ENCODE results near the gene SGCA. TPM values are rescaled to one million over a fixed set of nuclear protein-coding genes. Genes with fewer than 3 reads are reported as not detected.

SGCA gene
- polyA plus RNA-seq, 3 donors = 1.3 to 1.7 (median 1.5) TPM

DNA sequence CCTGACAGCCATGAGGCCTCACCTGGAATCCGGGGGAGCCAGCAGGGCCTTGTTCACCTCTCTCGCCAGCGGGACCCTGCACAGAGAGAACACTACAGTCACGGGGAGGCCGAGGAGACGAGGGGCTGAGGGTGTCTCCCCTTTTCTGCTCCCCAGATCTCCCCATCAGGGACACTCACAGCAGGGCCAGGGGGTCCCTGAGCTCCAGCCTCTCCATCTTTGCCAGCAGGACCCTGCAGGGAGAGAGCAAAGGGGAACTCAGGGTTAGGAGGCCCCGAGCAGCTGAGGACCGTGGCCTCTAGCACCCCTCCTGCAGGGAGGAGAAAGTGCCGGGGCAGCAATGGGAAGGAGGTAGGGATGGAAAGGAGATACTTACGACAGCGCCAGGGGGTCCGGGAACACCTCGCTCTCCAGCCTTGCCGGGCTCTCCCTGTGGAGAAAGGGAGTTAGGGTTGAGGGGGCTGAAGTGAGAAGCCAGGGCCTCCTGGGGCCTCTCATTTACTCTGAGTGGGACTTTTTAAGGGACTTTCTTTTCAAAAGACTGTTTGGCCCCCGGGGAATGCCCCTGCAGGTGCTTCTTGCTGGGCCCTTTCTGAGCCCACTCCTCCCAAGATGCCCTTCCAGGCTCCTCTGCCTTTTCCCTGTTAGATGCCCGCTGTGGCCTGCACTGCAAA, 26.9 kb downstream of the SGCA start:
- no peak for DNase-seq

DNA sequence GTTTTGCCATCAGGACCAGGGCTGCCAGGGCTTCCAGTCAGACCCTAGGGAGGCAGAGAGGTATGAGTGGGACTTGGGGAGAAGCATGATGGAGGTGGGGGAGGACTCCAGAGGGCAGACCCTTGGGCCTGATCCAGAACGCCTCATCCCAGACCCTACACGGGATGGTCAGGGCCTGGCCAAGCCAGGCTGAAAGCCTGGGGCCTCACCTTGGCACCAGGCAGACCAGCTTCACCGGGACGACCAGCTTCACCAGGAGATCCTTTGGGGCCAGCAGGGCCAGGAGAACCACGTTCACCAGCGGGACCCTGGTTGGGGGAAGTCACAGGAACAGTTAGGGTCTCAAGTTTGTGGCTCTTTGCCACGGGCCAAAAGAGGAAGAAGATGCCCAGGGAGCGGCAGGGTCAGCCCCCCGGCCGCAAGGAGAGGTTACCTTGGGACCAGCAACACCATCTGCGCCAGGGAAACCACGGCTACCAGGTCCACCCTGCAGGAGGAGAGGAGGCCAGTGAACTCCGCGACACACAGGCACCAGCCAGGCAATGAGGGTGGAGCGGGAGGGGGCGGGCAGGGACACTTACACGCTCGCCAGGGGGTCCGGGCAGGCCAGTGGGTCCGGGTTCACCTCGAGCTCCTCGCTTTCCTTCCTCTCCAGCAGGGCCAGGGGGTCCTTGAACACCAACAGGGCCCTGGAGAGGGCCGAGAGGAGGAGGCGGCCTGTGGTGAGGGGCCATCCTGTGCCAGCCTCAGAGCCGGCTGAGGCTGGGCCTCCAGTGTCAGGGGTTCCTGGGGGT, 28.5 kb downstream of the SGCA start:
- DNase-seq = no peak

DNA sequence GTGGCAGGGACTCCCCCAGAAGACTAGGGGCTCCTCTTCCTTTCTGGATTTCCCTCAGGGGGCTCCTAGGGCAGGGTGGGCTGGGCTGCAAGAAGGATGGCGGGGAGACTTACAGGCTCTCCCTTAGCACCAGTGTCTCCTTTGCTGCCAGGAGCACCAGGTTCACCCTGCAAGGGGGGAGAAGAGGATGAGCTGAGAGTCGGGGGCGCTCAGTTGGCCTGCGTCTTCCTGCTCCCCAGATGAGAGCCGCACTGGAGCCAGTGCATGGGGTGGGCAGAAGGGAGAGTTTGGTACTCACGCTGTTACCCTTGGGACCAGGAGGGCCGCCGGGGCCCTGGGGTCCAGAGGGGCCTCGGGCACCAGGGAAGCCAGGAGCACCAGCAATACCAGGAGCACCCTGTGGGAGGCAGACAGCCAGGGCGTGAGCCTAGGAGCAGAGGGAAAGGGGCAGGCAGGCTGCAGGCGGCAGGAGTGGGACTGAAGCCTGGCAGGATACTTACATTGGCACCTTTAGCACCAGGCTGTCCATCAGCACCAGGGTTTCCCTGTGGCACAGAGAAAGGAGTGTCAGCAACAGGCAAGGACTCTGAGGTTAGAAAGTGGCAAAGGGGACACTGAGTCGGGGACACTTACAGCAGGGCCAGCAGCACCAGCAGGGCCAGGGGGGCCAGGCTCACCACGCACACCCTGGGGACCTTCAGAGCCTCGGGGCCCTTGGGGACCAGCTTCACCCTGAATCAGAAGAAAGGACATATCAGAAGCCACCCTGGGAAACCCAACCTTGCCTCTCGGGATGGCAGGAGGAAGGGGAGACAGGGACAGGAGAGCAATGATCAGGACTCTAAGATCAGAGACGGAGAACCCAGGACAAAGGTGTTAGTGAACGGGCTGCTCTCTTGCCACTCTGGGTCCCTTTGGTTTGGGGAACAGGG, 29.4 kb downstream of the SGCA start:
- DNase-seq = no peak

DNA sequence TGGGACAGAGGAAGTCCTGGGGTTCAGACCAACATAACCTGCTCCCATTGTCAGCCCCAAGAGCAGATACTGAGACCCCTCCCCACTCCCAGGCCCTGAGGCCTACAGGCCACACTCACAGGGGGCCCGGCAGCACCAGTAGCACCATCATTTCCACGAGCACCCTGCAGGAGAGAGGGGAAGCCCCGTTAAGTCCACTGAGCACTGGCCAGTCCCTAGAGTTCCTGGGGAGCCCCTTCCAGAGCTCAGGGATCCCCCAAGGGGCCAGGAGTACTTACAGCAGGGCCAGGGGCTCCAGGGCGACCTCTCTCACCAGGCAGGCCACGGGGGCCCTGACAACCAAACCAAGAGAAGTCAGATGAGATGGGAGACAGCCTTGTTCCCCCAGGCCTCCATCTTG, 30.2 kb downstream of the SGCA start:
- no peak for DNase-seq

DNA sequence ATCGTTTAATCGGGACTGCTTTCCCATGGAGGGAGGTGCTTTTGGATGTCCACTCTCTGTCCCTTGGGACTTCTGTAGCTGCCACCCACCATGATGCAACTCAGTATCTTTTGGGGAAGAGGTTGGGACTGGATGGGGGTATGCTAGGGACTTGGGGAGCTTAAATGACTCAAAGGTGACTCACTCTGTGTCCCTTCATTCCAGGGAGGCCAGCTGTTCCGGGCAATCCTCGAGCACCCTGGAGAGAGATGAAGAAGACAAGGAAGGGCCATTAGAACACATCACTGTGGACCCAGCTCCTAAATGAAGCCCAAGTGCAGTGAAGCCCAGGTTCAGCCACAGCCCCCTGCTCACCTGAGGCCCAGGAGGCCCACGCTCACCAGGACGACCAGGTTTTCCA, 31.0 kb downstream of the SGCA start:
- DNase-seq = no peak

DNA sequence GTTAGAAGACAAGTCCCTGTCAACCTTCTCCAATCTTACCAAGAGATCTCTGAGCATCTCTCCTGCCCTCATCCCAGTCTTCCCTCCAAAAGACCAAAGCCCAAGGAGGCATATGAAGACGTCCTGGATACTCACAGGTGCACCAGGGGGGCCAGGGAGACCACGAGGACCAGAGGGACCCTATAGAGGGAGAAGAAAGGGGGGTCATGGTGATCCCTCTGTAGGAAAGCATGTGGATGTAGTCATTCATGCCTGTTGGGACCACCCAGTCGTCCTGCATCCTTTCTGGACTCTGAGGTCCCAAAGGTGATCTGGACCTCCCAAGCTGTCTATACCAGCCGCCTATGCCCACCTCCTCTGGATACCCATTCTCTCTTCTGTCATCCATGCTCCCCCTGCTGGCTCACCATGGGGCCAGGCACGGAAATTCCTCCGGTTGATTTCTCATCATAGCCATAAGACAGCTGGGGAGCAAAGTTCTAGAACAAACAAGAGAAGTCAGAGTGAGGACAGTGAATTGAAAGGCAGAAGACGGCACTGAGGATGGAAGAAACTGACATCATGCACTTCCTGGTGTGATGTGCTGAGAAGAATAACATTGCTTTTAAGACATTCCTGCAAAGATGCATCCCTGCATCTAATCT, 32.3 kb downstream of the SGCA start:
- no peak for DNase-seq

DNA sequence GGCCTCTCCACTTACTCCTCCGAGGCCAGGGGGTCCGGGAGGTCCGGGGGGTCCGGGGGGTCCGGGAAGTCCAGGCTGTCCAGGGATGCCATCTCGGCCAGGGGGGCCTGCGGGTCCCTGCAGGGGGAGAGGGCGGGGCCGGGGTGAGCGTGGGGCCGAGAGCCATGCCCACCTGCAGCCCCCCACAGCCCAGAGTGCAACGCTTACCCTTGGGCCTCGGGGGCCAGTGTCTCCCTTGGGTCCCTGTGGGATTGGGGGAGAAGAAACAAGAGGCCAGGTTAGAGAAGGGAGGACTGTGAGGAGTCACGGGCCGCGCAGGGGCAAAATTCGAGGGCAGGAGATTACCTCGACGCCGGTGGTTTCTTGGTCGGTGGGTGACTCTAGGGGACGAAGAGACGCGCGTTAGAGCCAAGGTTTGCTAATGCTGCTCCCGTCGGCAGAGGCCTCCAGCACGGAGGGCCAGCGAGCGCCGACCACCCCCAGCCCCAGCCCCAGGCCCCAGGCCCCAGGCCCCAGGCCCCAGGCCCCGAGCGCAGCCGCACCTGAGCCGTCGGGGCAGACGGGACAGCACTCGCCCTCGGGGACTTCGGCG, 33.5 kb downstream of the SGCA start:
- DNase-seq = no peak

DNA sequence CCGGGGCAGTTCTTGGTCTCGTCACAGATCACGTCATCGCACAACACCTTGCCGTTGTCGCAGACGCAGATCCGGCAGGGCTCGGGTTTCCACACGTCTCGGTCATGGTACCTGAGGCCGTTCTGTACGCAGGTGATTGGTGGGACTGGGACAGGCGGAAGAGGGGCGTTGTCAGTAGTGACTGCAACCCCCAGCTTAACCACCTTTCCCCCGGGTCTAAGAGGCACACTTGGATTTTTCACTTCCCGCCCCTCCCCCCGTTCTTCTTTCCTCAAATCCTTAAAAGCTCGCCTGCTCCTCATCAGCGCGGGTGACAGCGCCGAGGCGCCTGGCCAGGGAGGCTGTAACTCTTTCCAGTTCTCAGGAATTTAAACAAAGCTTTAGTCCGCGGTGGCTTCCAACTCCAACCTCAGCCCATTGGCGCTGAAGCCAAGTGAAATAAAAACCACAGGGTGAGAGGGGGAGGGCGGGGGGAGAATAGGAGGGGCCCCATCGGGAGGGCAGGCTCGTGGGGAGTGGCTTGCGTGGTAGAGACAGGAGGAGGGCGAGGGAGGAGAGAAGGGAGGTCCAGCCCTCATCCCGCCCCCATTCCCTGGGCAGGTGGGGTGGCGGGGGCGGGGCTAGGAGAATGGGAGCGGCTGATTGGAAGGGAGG, 34.1 kb downstream of the SGCA start:
- DNase-seq = peak; percentile 95

DNA sequence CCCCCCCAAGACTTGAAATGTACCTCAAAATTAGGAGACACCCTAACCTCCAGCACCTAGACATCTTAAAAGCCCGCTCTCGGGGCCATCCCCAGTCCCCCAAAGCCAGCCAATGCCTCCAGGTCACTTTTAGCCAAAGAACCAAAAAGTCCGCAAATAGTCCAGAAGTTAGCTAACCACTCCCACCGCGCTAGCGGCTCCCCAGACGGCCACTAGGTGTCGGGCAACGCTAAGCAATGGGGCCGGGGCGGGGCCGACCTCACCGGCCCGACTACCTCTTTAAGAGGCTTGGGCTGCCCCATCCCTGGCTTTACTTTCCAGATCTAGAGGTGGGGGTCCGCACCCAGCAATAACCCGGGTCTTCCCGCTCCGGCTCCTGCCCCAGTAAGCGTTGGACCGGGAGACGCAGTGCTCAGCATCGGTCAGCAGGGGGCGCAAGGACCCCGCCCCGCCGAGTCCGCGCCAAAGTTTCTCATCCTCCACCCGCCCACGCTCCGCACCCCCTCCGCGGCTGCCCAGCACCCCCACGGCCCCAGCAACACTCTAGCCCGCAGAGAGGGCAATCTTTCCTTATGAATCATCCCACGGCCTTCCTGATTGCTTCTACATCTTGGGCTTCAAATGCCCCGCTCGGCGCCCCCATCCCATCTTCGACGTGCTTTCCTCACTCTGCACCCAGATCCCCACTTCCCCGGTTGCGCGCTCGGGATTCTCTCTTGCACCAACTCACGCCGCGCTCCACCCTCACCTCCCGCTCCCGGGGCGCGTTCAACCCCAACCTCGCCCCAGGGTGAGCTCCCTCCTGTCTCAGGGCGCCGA, 34.9 kb downstream of the SGCA start:
- peak; percentile 92 for DNase-seq

DNA sequence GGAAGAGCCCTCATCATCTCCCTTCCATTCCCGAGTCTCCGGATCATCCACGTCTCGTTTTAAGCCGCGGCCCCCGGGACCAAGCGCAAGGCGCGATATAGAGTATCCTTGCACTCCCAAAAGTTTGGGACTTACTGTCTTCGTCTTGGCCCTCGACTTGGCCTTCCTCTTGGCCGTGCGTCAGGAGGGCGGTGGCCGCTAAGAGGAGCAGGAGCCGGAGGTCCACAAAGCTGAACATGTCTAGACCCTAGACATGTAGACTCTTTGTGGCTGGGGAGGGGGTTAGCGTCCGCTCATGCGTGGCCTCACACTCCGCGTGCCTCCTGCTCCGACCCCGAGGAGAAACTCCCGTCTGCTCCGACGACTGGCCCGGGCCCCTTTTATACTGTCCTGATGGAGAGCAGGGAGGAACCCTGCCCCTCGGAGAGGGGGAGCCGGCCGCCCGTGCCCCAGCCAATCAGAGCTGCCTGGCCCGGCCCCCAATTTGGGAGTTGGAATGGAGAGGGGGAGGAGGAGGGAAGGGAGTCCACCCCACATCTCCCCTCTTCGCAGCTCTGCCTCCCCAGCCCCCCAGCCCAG, 35.6 kb downstream of the SGCA start, which contains the start of gene COL1A1:
TSS of gene COL1A1 (minus strand) at position 356 of the 579 bp plus-strand sequence. CDS start at position 238, 118 bp downstream.
- DNase-seq = peak; percentile 77

DNA sequence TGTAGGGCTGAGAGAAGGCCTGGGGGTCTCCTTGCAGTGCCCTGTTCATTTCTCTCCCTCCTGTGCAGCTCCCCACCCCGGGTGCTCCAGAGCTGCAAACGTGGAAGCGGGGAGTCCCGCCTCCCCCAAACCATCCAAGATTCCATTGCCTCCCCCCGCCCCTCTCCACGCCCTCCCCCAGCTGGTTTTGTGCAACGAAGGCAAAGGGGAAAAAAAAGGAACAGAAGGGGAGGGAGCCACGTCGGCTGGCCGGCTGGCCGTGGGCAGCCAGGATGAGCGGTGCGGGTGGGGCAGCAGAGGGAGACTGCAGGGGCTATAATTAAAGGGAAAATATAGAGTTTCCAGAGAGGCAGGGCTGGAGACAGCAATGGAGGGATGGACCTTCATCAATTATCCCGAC, 37.3 kb downstream of the SGCA start:
- DNase-seq = no peak

DNA sequence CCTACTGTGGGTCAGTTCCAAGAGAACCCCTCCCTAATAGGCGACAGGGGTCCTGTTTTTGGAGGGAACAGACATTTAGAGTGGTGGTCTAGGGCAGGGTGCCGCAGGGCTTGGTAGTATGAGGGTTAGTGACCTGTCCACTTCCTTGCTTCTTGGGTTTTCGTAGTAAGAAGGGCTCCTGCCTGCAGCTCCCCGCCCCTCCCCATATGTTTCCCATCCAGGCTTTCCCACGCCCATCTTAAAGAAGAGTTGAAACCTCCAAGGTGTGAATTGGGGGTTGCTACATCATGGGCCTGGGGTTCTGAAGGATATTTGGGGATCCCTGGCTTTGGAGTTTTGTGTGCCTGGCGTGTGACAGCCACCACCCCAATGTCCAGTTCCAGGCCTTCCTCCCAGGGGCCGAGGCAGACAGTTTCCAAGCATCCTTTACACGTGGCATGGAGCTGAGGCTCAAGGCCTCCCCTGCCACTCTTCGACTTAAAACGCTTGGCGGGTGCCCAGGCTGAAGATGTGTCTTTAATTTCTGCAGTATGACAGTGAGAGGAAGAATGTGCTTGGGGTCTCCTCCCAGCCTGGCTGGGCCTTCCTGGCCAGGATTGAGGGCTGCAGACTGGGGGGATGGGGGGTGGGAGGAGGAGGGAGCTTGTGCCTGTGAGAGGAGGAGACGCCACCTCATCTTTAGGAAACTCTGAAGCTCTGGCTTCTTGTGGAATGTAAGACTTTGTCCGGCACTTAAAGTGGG, 38.0 kb downstream of the SGCA start:
- no peak for DNase-seq

DNA sequence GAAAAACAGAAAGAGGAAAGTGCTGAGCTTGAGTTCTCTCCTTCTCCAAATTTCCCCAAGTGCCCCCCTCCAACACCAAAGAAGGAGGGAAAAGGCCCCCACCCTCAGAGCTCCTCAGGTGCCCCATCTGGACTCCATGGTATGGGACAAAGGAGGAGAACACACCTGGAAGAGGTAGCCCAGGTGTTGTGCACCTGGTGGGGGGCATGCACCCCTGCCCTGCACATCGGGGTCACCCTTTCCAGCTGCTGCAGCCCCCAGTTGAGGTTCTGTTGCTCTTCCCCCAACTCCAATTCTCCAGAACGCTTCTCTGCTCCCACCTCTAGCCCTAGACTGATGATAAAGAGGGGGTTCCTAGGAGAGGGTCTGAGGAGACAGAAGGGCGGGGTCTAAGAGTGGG, 38.6 kb downstream of the SGCA start:
- DNase-seq = no peak

DNA sequence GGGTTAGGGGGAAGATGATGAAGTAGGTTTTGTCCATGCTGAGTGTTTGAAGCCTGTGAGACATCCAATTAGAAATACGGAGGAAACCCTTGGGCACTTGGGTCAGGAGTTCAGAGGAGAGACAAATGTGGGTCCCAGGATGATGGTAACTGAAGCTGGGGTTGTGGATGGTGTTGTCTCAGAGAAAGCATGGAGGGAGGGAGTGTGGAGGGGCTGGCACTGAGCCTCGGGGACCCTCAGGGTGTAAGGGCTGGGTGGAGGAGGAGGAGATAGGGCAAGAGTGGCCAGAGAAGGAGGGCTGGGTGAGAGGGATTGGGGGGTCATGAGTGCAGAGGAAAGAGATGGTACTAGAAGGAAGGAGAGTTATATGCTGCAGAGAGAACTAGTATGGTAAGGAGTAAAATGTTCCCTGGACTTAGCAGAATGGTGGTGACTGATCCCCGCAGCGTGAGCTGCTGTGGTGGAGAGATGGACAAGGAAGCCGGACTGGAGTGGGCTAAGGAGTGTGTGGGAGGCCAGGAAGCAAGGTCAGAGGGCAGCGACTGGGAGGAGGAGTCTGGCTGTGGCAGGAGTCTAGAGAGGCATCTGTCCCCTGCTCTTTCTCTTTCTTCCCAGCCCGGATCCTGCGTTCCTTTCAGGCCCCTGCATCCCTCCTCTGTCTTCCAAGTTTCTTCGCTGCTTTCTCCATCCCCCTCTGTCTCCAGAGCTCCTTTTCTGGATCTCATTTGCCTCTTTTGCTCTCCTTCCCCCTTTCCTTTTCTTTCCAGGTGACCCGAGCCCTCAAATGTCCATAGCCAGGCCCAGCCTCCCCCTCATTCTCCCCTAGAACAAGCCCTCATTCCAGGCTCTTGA, 39.5 kb downstream of the SGCA start:
- no peak for DNase-seq

DNA sequence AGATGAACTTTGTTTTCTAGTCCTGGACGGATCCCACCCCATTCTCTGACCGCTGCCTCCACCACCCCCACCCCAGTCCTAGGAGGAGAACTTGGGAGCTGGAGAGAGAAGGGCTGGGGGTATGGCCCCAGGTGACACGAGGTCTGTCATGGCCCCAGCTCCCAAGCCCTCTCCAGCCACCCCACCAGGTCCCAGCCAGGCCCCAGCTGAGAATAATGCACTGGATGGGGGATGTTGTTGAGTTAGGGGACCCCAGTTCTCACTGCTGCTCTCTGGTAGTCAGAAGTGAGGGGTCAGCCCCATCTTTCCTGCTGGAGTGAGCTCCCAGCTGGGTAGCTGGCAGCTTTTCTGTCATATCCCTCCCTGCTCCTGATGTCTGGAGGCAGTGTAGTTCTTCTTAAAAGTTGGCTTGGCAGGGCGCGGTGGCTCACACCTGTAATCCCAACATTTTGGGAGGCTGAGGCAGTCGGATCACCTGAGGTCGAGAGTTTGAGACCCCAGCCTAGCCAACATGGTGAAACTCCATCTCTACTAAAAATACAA, 40.2 kb downstream of the SGCA start:
- no peak for DNase-seq

DNA sequence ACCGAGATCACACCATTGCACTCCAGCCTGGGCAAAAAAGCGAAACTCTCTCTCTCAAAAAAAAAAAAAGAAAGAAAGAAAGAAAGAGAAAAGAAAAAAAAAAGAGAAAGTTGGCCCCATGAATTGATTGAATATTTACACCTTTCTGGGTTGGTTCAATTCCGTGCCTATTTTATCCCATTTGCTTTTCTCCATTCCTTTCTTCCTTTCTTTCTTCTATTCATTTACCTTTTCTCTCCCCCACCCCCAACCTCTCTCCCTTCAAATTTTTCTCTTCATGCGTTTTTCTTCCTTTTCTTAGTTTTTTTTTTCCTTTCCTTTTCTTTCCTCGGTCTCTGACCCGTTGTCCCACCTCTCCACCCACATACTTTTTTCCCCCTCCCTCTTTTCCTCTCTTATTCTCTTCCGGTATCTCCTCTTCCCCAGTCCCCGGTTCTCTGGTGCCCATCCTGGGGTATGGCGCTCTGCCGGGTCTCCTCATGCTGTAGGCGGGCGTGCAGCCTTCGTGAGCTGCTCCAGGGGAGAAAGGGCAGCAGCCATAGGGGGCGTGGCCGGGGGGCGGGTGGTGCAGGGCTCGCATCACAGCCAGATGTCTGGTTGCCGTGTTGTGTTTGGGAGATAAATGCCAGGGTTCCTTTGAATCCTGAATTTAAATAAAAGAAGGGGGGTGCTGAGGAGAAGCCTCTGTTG, 40.9 kb downstream of the SGCA start:
- DNase-seq = no peak

DNA sequence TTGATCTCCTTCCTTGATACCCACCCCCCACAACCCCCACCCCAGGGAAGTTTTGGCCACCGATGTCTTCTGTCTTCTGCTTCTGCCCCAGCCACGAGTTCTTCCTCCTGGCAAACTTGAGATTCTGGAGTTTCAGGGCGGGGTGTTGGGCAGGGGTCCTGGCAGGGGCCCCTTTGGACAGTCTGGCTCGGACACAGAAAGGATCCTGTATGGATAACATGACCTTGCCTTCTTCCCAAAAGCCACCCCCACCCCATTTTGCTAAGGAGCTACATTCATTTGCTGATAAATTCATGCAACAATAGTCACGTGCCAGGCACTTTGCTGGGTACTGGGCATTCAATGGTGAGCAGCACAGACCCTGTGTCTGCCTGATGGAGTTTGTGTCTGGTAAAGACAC, 41.5 kb downstream of the SGCA start:
- no peak for DNase-seq

Data from renal pelvis (tissue), 4 donors.